HepG2 (cell line): ENCODE measurements around the gene ABI3. TPM values are rescaled to one million over a fixed set of nuclear protein-coding genes. Genes with fewer than 3 reads are reported as not detected.

Experiments used
- ATAC-seq: fragments of 200-7000 bp; cut with Tn5 transposase; 3 replicates; pipeline ENCODE4 v1.9.1; 2020; ENCODE audit warnings: mild to moderate bottlenecking, moderate library complexity
- BruUV-seq: library from RNA; stranded (reverse); fragments of 400-500 nt; replicated peaks from 2 replicates; lab custom pipeline; 2021; lab: Mats Ljungman, UMichigan
- CTCF ChIA-PET: fragments of 300-600 bp; formaldehyde crosslinking; extraction: SDS; loops from one replicate; lab custom pipeline; 2021; ENCODE audit warnings: low total read pairs, inconsistent platforms, low intra/inter-chr PET ratio; lab: Yijun Ruan, JAX
- POLR2A ChIA-PET: fragments of 350-600 bp; sonication (Branson Sonifier 250); formaldehyde crosslinking; loops from one replicate; lab custom pipeline; 2020; ENCODE audit warnings: antibody characterized with exemption, inconsistent platforms; lab: Yijun Ruan, JAX
- DNase-seq: peaks from one replicate; pipeline ENCODE4 v3.0.0-alpha.2; 2015; ENCODE audit warnings: low spot score
- FAIRE-seq: peaks from 3 replicates; lab custom pipeline; 2011; peaks lifted over from hg19 to GRCh38; lab: Jason Lieb, UNC
- H2AFZ ChIP-seq: one replicate; pipeline ENCODE4 v1.6.1; 2011; ENCODE audit warnings: low read length, inconsistent platforms
- H3K27ac ChIP-seq: fragments of 300-600 bp; 3 replicates; pipeline ENCODE4 v1.8.0; 2011; ENCODE audit warnings: mixed run types, mild to moderate bottlenecking, mixed read lengths, low read length, inconsistent platforms; ENCODE audit not compliant: insufficient read depth; ENCODE audit errors: extremely low read length
- H3K27me3 ChIP-seq, 2 experiments: fragments of 200-600 bp in 1 of 2; 2 replicates in 1 of 2; 3 replicates in 1 of 2; pipeline versions ENCODE4 v1.6.0 to v1.8.0; 2011; ENCODE audit warnings: low read length in 2 of 2, mild to moderate bottlenecking in 2 of 2, moderate library complexity in 2 of 2, inconsistent platforms in 1 of 2; ENCODE audit not compliant: insufficient read depth in 2 of 2, control insufficient read depth in 1 of 2
- H3K36me3 ChIP-seq, 2 experiments: fragments of 200-600 bp in 1 of 2; replicated peaks in 1 of 2; 2 replicates in 1 of 2; 3 replicates in 1 of 2; pipeline versions ENCODE4 v1.5.1 to v1.8.0; 2011; ENCODE audit warnings: low read length in 2 of 2, inconsistent platforms in 1 of 2; ENCODE audit not compliant: insufficient read depth in 2 of 2, control insufficient read depth in 1 of 2
- H3K4me1 ChIP-seq: 2 replicates; pipeline ENCODE4 v1.5.1; 2012; ENCODE audit warnings: low read length, inconsistent platforms; ENCODE audit not compliant: insufficient read depth
- H3K4me2 ChIP-seq: 2 replicates; pipeline ENCODE4 v1.6.0; 2011; ENCODE audit warnings: low read depth, low read length, inconsistent platforms
- H3K4me3 ChIP-seq, 3 experiments: fragments of 200-600 bp in 1 of 3; sonication (generic), shearing (Covaris generic) in 1 of 3; replicated peaks in 1 of 3; 2 replicates each; pipeline ENCODE4 v1.5.1; 2011 to 2016; ENCODE audit warnings: low read length in 3 of 3, inconsistent platforms in 2 of 3, low read depth in 2 of 3, mild to moderate bottlenecking in 2 of 3, control low read depth in 1 of 3, mixed read lengths in 1 of 3; ENCODE audit not compliant: insufficient read depth in 1 of 3
- H3K79me2 ChIP-seq: one replicate; pipeline ENCODE4 v1.6.1; 2011; ENCODE audit warnings: low read length, inconsistent platforms; ENCODE audit not compliant: insufficient read depth
- H3K9ac ChIP-seq: 2 replicates; pipeline ENCODE4 v1.6.0; 2011; ENCODE audit warnings: mild to moderate bottlenecking, low read depth, low read length, inconsistent platforms; ENCODE audit not compliant: insufficient read depth
- H3K9me3 ChIP-seq: 2 replicates; pipeline ENCODE4 v1.5.1; 2012; ENCODE audit warnings: mild to moderate bottlenecking, low read length
- H4K20me1 ChIP-seq: 2 replicates; pipeline ENCODE4 v1.6.0; 2011; ENCODE audit warnings: inconsistent platforms, mild to moderate bottlenecking, low read length, moderate library complexity; ENCODE audit not compliant: insufficient read depth
- AHR ChIP-seq: IDR thresholded peaks from 2 replicates; pipeline ENCODE4 v1.6.1; 2018; ENCODE audit warnings: missing genetic modification reagents, missing compliant biosample characterization
- BRCA1 ChIP-seq: sonication (generic); formaldehyde crosslinking; IDR thresholded peaks from 2 replicates; pipeline ENCODE4 v1.4.0; 2020; ENCODE audit warnings: missing genetic modification reagents
- CTCF ChIP-seq: sonication (generic); formaldehyde crosslinking; IDR thresholded peaks from 2 replicates; pipeline ENCODE4 v1.5.0; 2020; ENCODE audit warnings: mild to moderate bottlenecking, missing genetic modification reagents, moderate library complexity
- KLF13 ChIP-seq: sonication (generic); formaldehyde crosslinking; IDR thresholded peaks from 2 replicates; pipeline ENCODE4 v1.4.0; 2020; ENCODE audit warnings: mild to moderate bottlenecking, missing genetic modification reagents
- NR2F6 ChIP-seq, 2 experiments: IDR thresholded peaks; 2 replicates each; pipeline ENCODE4 v1.6.1; 2016; ENCODE audit warnings: antibody characterized with exemption in 1 of 2, mild to moderate bottlenecking in 1 of 2
- RFX3 ChIP-seq: IDR thresholded peaks from 2 replicates; pipeline ENCODE4 v1.6.1; 2016; ENCODE audit warnings: missing biosample characterization, missing genetic modification reagents
- TFAP4 ChIP-seq: sonication (generic); IDR thresholded peaks from 2 replicates; pipeline ENCODE4 v1.6.1; 2016; ENCODE audit warnings: low read depth, borderline replicate concordance
- TFE3 ChIP-seq: IDR thresholded peaks from 2 replicates; pipeline ENCODE4 v1.6.1; 2016
- THAP11 ChIP-seq: IDR thresholded peaks from 2 replicates; pipeline ENCODE4 v1.6.1; 2016; ENCODE audit warnings: missing biosample characterization, missing genetic modification reagents
- TOE1 ChIP-seq: sonication (generic); formaldehyde crosslinking; IDR thresholded peaks from 2 replicates; pipeline ENCODE4 v1.4.0; 2020; ENCODE audit warnings: mild to moderate bottlenecking, missing genetic modification reagents
- ZNF225 ChIP-seq: sonication (generic); formaldehyde crosslinking; IDR thresholded peaks from 2 replicates; pipeline ENCODE4 v1.4.0; 2020; ENCODE audit warnings: mild to moderate bottlenecking, missing genetic modification reagents
- ZNF230 ChIP-seq: sonication (generic); formaldehyde crosslinking; IDR thresholded peaks from 2 replicates; pipeline ENCODE4 v1.4.0; 2020; ENCODE audit warnings: mild to moderate bottlenecking, missing genetic modification reagents
- ZNF282 ChIP-seq: fragments of 450-650 bp; IDR thresholded peaks from 2 replicates; pipeline ENCODE4 v1.6.1; 2018; ENCODE audit not compliant: partially characterized antibody
- ZNF615 ChIP-seq: sonication (generic); formaldehyde crosslinking; IDR thresholded peaks from 2 replicates; pipeline ENCODE4 v1.5.0; 2020; ENCODE audit warnings: mild to moderate bottlenecking, missing genetic modification reagents, borderline replicate concordance
- ZSCAN25 ChIP-seq: sonication (generic); formaldehyde crosslinking; IDR thresholded peaks from 2 replicates; pipeline ENCODE4 v1.8.0; 2022; ENCODE audit warnings: mild to moderate bottlenecking, missing genetic modification reagents
- WGBS: methylation state at CpG from one replicate; pipeline ENCODE4 v1.1.6; 2017; ENCODE audit warnings: low lambda C conversion rate; 5-methylcytosine and 5-hydroxymethylcytosine counted together
- in situ Hi-C: cut with HindIII; loops from 2 replicates; pipeline ENCODE4 v1.10.0; 2017; ENCODE audit warnings: low pct_unique_long_range_greater_than_20kb; ENCODE audit not compliant: extremely low pct_ligation_motif_present
- intact Hi-C: fragments of 100-400 bp; cut with micrococcal nuclease; formaldehyde crosslinking; loops from one replicate; pipeline ENCODE4 v1.10.0; 2022; ENCODE audit not compliant: unreplicated experiment
- polyA plus RNA-seq, 8 experiments: library from polyadenylated mRNA; depleted of rRNA in 3 of 8; stranded (reverse) in 7 of 8; unstranded in 1 of 8; fragments of >200 nt; fragmentation: Illumina TruSeq in 4 of 8; extraction: Trizol in 4 of 8; gene quantifications; 2 replicates each; pipeline versions ENCODE4 v1.2.1 to v1.2.3, GENCODE V29; 2011 to 2016; ENCODE audit warnings: low read depth in 4 of 8, missing spikeins in 1 of 8, mixed read lengths in 1 of 8; ENCODE audit not compliant: insufficient read depth in 1 of 8
- total RNA-seq, 5 experiments: library from RNA; depleted of rRNA; stranded (reverse); fragments of >200 nt; fragmentation: Illumina TruSeq; extraction: Trizol; gene quantifications; 2 replicates each; pipeline ENCODE4 v1.2.3, GENCODE V29; 2016; ENCODE audit warnings: low read depth in 1 of 5

ABI3 gene
- total and polyA plus RNA-seq, 2 of the 13 experiments (the other 11 are each of a cell fraction or from before 2014, with no cell fraction given): not detected

GRCh38 chr17:49267912-49268311 is 57.4 kb downstream of the ABI3 start:
- intact Hi-C loops (no loop called here), in situ Hi-C loops (no loop called here)
- Histone ChIP-seq H3K9me3 (no peaks in the 10 kb centered on the region), H3K27me3 (peaks cover 0 to 2% of the 10 kb centered on the region in 2 experiments; a peak in 1 of 5 replicates), H3K27ac (no peak overlapping the region), H3K9ac (no peak overlapping the region), H3K36me3 (no peaks in the 10 kb centered on the region), H2AFZ (no peak overlapping the region), H3K4me1 (no peaks in the 10 kb centered on the region), H3K4me2 (no peak overlapping the region), H3K79me2 (no peaks in the 10 kb centered on the region), H4K20me1 (no peaks in the 10 kb centered on the region), H3K4me3 (no peak overlapping the region)
- DNase-seq (no peak), FAIRE-seq (no peak), ATAC-seq (peak; percentile 57)
- no TSS peak for BruUV-seq
- POLR2A ChIA-PET: no interaction called here
- 16% methylated on average over 3 of the region's 3 CpGs for WGBS
- TF ChIP-seq RFX3 (CRISPR knock-in tag): no peak
- TF ChIP-seq CTCF: peak; percentile 27; the same call in 1 of the 2 replicates
- no peak for TF ChIP-seq TOE1 (CRISPR knock-in tag)
- no peak for TF ChIP-seq AHR (CRISPR knock-in tag)
- peak; percentile 57; the same call in 1 of the 2 replicates for TF ChIP-seq ZSCAN25 (CRISPR knock-in tag)
- CTCF ChIA-PET: no interaction called here

- DNase-seq (no peak), FAIRE-seq (no peak), ATAC-seq (no peak)
- in situ Hi-C loops: no loop called here
- no peak overlapping the region for H3K9ac ChIP-seq
- no peaks in the 10 kb centered on the region for H3K79me2 ChIP-seq
- H4K20me1 ChIP-seq: no peaks in the 10 kb centered on the region
- H3K27me3 ChIP-seq: peaks cover 0 to 2% of the 10 kb centered on the region in 2 experiments; a peak in 1 of 5 replicates
- BruUV-seq: no TSS peak
- ChIA-PET POLR2A (no interaction called here), CTCF (no interaction called here)
- H3K27ac ChIP-seq: no peak overlapping the region
- H3K4me2 ChIP-seq: no peak overlapping the region
- H3K9me3 ChIP-seq: no peaks in the 10 kb centered on the region
- no peaks in the 10 kb centered on the region for H3K36me3 ChIP-seq
- H3K4me1 ChIP-seq: no peaks in the 10 kb centered on the region
- 38% methylated on average over 5 of the region's 5 CpGs for WGBS
- intact Hi-C loops: no loop called here
- H3K4me3 ChIP-seq: no peak overlapping the region
- no peak overlapping the region for H2AFZ ChIP-seq
- TF ChIP-seq ZNF225 (CRISPR knock-in tag) (no peak), KLF13 (CRISPR knock-in tag) (no peak), NR2F6 (IDR thresholded peaks at IDR 0.05) (no peak), NR2F6 (CRISPR knock-in tag; IDR thresholded peaks at IDR 0.05) (no peak), ZNF615 (CRISPR knock-in tag) (no peak), THAP11 (CRISPR knock-in tag) (no peak), TFAP4 (no peak), ZNF230 (CRISPR knock-in tag) (no peak), TFE3 (CRISPR knock-in tag) (no peak), BRCA1 (CRISPR knock-in tag) (no peak), ZNF282 (no peak)
Observed at GRCh38 chr17:49269356-49269755, 58.8 kb downstream of the ABI3 start.
